Smooth muscle cell (in vitro differentiated cells): ENCODE results near the gene NMD3. TPM values are rescaled to one million over a fixed set of nuclear protein-coding genes. Genes with fewer than 3 reads are reported as not detected.

Experiments
- DNase-seq: peaks from one replicate; lab custom pipeline; 2025; ENCODE audit not compliant: unreplicated experiment; lab: John Stamatoyannopoulos, UW
- H2AFZ ChIP-seq: fragments of 200-600 bp; sonication (generic); 2 replicates; pipeline ENCODE4 v1.6.0; 2016; ENCODE audit warnings: antibody characterized with exemption, low read depth, mild to moderate bottlenecking
- H3F3A ChIP-seq: fragments of 200-600 bp; sonication (generic); 2 replicates; pipeline ENCODE4 v1.6.0; 2017; ENCODE audit warnings: antibody characterized with exemption, low read depth
- H3K27ac ChIP-seq: fragments of 200-600 bp; sonication (generic); 2 replicates; pipeline ENCODE4 v1.5.1; 2016; ENCODE audit warnings: low read depth, mild to moderate bottlenecking
- H3K27me3 ChIP-seq: fragments of 200-600 bp; sonication (generic); 2 replicates; pipeline ENCODE4 v1.6.1; 2016; ENCODE audit warnings: low read depth, mild to moderate bottlenecking
- H3K36me3 ChIP-seq: fragments of 200-600 bp; sonication (generic); 2 replicates; pipeline ENCODE4 v1.5.1; 2016; ENCODE audit warnings: low read depth
- H3K4me1 ChIP-seq: fragments of 200-600 bp; sonication (generic); 2 replicates; pipeline ENCODE4 v1.5.1; 2016; ENCODE audit warnings: low read depth
- H3K4me2 ChIP-seq: fragments of 200-600 bp; sonication (generic); 2 replicates; pipeline ENCODE4 v1.6.0; 2016; ENCODE audit warnings: mild to moderate bottlenecking
- H3K4me3 ChIP-seq: fragments of 200-600 bp; sonication (generic); 2 replicates; pipeline ENCODE4 v1.5.1; 2016; ENCODE audit warnings: mild to moderate bottlenecking
- H3K79me2 ChIP-seq: fragments of 200-600 bp; sonication (generic); 2 replicates; pipeline ENCODE4 v1.6.0; 2016; ENCODE audit warnings: low read depth, mild to moderate bottlenecking
- H3K9ac ChIP-seq: fragments of 200-600 bp; sonication (generic); 2 replicates; pipeline ENCODE4 v1.6.0; 2016; ENCODE audit warnings: low read depth
- H3K9me3 ChIP-seq: fragments of 200-600 bp; sonication (generic); replicated peaks from 2 replicates; pipeline ENCODE4 v1.5.1; 2016; ENCODE audit warnings: low read depth
- H4K20me1 ChIP-seq: fragments of 200-600 bp; sonication (generic); 2 replicates; pipeline ENCODE4 v1.6.0; 2016; ENCODE audit warnings: low read depth
- CTCF ChIP-seq: fragments of 200-600 bp; sonication (generic); IDR thresholded peaks from 2 replicates; pipeline ENCODE4 v1.5.1; 2017; ENCODE audit warnings: borderline replicate concordance, mild to moderate bottlenecking, antibody characterized with exemption; ENCODE audit not compliant: insufficient read depth, poor library complexity, severe bottlenecking
- WGBS: methylation state at CpG from one replicate; pipeline ENCODE4 v1.1.7; 2016; ENCODE audit warnings: low lambda C conversion rate; 5-methylcytosine and 5-hydroxymethylcytosine counted together
- polyA plus RNA-seq: library from polyadenylated mRNA; unstranded; fragments of >200 nt; fragmentation: Nextera tagmentation; extraction: Ambion mirVana; gene quantifications from 2 replicates; pipeline ENCODE4 v1.2.1, GENCODE V29; 2016
- total RNA-seq: library from RNA; depleted of rRNA; stranded (reverse); fragments of >200 nt; gene quantifications from 2 replicates; pipeline ENCODE4 v1.2.3, GENCODE V29; 2014

The NMD3 gene
- total and polyA plus RNA-seq, 2 experiments from 2014 or later = 40.2 to 70.1 TPM

GRCh38 chr3:161251716-161252115 lies 30.6 kb downstream of the NMD3 start:
- Histone ChIP-seq H3F3A (no peaks in the 10 kb centered on the region), H3K27me3 (no peaks in the 10 kb centered on the region), H3K4me2 (no peak overlapping the region), H3K36me3 (peaks cover 56% of the 10 kb centered on the region), H3K4me3 (no peak overlapping the region), H3K79me2 (no peaks in the 10 kb centered on the region), H3K27ac (no peak overlapping the region), H3K9me3 (no peaks in the 10 kb centered on the region), H3K4me1 (no peaks in the 10 kb centered on the region), H3K9ac (no peak overlapping the region), H4K20me1 (peaks cover 1% of the 10 kb centered on the region), H2AFZ (no peak overlapping the region)
- no peak for TF ChIP-seq CTCF
- DNase-seq = no peak
- 85% methylated on average over 2 of the region's 2 CpGs for WGBS

GRCh38 chr3:161252143-161252542 lies 31.0 kb downstream of the NMD3 start:
- H3K9ac ChIP-seq = no peak overlapping the region
- no peaks in the 10 kb centered on the region for H4K20me1 ChIP-seq
- H3K79me2 ChIP-seq = no peaks in the 10 kb centered on the region
- H3K9me3 ChIP-seq = no peaks in the 10 kb centered on the region
- no peak overlapping the region for H3K27ac ChIP-seq
- no peaks in the 10 kb centered on the region for H3K4me1 ChIP-seq
- no peak overlapping the region for H2AFZ ChIP-seq
- H3K4me2 ChIP-seq = no peak overlapping the region
- no peaks in the 10 kb centered on the region for H3K27me3 ChIP-seq
- no peak overlapping the region for H3K4me3 ChIP-seq
- peaks cover 54% of the 10 kb centered on the region for H3K36me3 ChIP-seq
- TF ChIP-seq CTCF = no peak
- WGBS = 97% methylated on average over 5 of the region's 5 CpGs
- H3F3A ChIP-seq = no peaks in the 10 kb centered on the region
- no peak for DNase-seq

- peaks cover 44% of the 10 kb centered on the region for H3K36me3 ChIP-seq
- no peak overlapping the region for H3K9ac ChIP-seq
- no peaks in the 10 kb centered on the region for H3K4me1 ChIP-seq
- H3K79me2 ChIP-seq = no peaks in the 10 kb centered on the region
- H3K27me3 ChIP-seq = no peaks in the 10 kb centered on the region
- H3K27ac ChIP-seq = no peak overlapping the region
- no peak for TF ChIP-seq CTCF
- H3K4me3 ChIP-seq = no peak overlapping the region
- H3K9me3 ChIP-seq = no peaks in the 10 kb centered on the region
- no peak overlapping the region for H2AFZ ChIP-seq
- WGBS = 100% methylated on average over 1 of the region's 1 CpG
- H3F3A ChIP-seq = no peaks in the 10 kb centered on the region
- H3K4me2 ChIP-seq = no peak overlapping the region
- H4K20me1 ChIP-seq = no peaks in the 10 kb centered on the region
- no peak for DNase-seq
Measured at GRCh38 chr3:161253711-161254110, 32.6 kb downstream of the NMD3 start.

- H3K36me3 ChIP-seq = peaks cover 32% of the 10 kb centered on the region
- no peak for TF ChIP-seq CTCF
- H3K4me1 ChIP-seq = no peaks in the 10 kb centered on the region
- H3K9me3 ChIP-seq = no peaks in the 10 kb centered on the region
- no peaks in the 10 kb centered on the region for H3K27me3 ChIP-seq
- H3K27ac ChIP-seq = no peak overlapping the region
- H4K20me1 ChIP-seq = no peaks in the 10 kb centered on the region
- H3K79me2 ChIP-seq = no peaks in the 10 kb centered on the region
- no peak overlapping the region for H2AFZ ChIP-seq
- H3K4me2 ChIP-seq = no peak overlapping the region
- H3K4me3 ChIP-seq = no peak overlapping the region
- no peak for DNase-seq
- H3K9ac ChIP-seq = no peak overlapping the region
- WGBS = 97% methylated on average over 1 of the region's 1 CpG
- H3F3A ChIP-seq = no peaks in the 10 kb centered on the region
Measured at GRCh38 chr3:161254861-161255260, 33.8 kb downstream of the NMD3 start.
